ENCODE results near the gene TFF2. TPM values are rescaled to one million over a fixed set of nuclear protein-coding genes. Genes with fewer than 3 reads are reported as not detected.

Gene TFF2
- total RNA-seq, 2 experiments from 2014 or later, result not detected

DNA sequence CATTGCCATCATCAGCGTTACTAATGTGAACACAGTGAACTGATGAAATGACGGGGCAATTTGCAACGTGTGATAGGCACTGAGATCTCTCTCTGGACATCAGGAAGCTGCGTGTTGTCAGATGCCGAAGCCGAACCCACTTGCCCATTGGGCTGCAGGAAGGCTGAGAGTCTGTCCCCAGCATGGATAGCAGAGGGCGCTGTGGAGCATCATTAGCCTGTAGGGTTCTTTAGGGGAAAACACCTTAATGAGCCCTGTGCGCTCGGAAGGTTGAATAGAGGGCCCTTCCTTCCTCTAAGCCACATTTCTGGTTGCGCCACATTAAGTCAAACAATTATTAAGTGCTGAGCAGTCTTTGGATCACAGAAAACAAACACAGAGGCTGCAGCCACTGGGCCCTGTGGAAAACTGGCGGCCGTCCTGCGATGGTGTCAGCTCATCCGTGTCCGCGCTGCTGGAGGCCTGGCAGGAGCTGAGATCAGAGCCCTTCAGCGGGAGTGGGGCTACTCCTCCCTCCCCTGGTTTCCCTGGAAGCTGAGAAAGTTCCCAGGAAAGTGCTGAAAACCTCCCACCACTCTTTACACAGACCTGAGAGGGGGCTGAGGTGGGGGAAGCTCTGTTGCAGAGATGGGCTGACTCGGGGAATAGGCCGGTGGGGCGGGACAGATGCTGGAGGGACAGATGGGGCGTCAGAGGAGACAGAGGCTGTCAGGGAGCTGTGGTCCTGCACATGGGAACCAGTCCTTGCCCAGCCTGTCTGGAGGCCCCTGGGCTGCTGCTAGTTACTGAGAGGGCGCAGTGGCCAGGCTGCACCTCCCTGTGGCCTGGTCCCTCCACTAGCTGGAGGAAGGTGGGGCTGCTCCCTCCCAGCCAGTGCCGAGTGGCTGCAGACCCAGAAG is 12.7 kb downstream of the TFF2 start:
- Mint-ChIP-seq H3K27me3 (peaks cover 22% of the 10 kb centered on the region), H3K36me3 (ENCODE audit: low read depth) (no peaks in the 10 kb centered on the region), H3K4me3 (no peak overlapping the region), H3K9me3 (no peaks in the 10 kb centered on the region), H3K27ac (no peak overlapping the region), H3K4me1 (peaks cover 19% of the 10 kb centered on the region)
- ChIA-PET POLR2A (interaction anchor here (1.1 kb wide), 2 partner anchors 67 to 104 kb away, joined by 3 to 4 read pairs; no protein-coding TSS in a partner anchor), CTCF (interaction anchor here (0.5 to 2.2 kb wide), 12 partner anchors 11 to 192 kb away, joined by 3 to 9 read pairs (median 4); no protein-coding TSS in a partner anchor)
- DNase-seq, result peak; percentile 80

DNA sequence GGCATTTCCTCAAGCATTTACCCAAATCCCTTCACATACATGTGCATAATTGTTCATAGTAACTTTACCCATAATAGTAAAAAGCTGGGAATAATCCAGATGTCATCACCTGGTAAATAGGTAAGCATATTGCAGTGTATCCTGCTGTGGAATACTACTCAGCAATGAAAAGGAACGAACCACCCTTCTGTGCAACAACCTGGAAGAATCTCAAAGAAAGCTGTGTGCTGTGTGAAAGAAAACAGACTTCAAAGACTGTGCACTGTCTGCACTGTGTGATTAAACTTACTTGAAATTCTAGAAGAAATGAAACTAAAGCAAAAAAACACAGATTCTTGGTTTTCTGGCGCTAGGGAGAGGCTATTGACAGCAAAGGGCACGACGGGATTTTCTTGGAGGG is 13.5 kb downstream of the TFF2 start:
- H3K36me3 Mint-ChIP-seq (ENCODE audit: low read depth), result no peaks in the 10 kb centered on the region
- POLR2A ChIA-PET, result interaction anchor here (1.1 kb wide), 1 partner anchor 67 kb away, joined by 4 read pairs; no protein-coding TSS in a partner anchor
- CTCF ChIA-PET, result interaction anchor here (0.5 to 2.2 kb wide), 12 partner anchors 10 to 267 kb away, joined by 3 to 9 read pairs (median 4); no protein-coding TSS in a partner anchor

DNA sequence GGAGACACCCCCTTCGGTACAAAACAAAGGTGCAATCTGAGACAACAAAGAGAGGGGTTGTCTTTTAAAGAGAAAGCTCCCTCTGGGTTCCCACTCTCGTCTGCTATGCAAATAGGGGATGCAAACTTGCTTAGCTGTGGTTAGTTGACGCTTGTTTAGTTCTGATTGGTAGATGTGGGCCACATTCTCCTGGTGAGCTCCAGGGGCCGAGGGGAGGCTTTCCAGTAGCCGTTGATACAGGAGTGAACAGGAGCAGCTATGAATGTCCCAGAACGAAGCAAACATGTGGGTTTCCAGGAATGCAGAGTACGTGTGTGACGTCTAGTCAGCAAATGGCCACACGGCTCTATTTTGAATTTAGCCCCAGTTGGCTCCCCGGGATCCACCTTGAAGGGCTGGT is 14.7 kb downstream of the TFF2 start:
- no peak overlapping the region for H3K4me3 Mint-ChIP-seq
- ChIA-PET CTCF (interaction anchor here (1.2 kb wide), 1 partner anchor 75 kb away, joined by 3 read pairs; no protein-coding TSS in a partner anchor), POLR2A (no interaction called here)
- peak; percentile 1 for DNase-seq
- peaks cover 36% of the 10 kb centered on the region for H3K27me3 Mint-ChIP-seq
- H3K36me3 Mint-ChIP-seq (ENCODE audit: low read depth), result no peaks in the 10 kb centered on the region
- H3K9me3 Mint-ChIP-seq, result peaks cover 3% of the 10 kb centered on the region
- peaks cover 19% of the 10 kb centered on the region for H3K4me1 Mint-ChIP-seq
- H3K27ac Mint-ChIP-seq, result no peak overlapping the region

More for the DNA sequence above, 13.5 kb downstream of the TFF2 start:
- Mint-ChIP-seq H3K4me1 (peaks cover 19% of the 10 kb centered on the region), H3K27ac (no peak overlapping the region), H3K4me3 (no peak overlapping the region), H3K9me3 (no peaks in the 10 kb centered on the region), H3K27me3 (peaks cover 26% of the 10 kb centered on the region)
- DNase-seq, result no peak

- Mint-ChIP-seq H3K4me1 (peaks cover 3% of the 10 kb centered on the region), H3K9me3 (peaks cover 3% of the 10 kb centered on the region), H3K36me3 (ENCODE audit: low read depth) (no peaks in the 10 kb centered on the region), H3K27me3 (peaks cover 51% of the 10 kb centered on the region), H3K4me3 (no peak overlapping the region), H3K27ac (no peak overlapping the region)
- DNase-seq, result no peak
- POLR2A ChIA-PET, result no interaction called here
- CTCF ChIA-PET, result no interaction called here
These were observed 18.1 kb downstream of the TFF2 start for GRCh38 chr21:42332557-42333317.

DNA sequence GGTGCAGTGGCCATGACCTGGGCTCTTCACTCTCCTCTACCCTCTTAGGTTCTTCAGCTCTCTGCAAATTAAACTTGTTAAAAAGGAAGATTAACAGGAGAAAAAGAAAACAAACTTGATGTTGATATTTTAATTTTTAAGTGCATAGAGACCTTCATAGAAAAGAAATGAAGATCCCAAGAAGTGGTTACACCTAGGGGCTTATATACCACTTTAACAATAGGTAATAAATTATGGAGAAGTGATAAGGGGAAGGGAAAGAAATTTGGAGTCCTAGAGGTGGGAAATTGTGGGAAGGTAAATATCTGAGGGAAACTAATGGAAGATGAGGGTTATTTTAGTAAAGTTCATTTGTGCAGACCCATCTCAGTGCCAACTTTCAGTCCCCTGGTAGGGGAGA is 19.1 kb downstream of the TFF2 start:
- H3K9me3 Mint-ChIP-seq, result peaks cover 3% of the 10 kb centered on the region
- H3K4me3 Mint-ChIP-seq, result no peak overlapping the region
- no peak for DNase-seq
- H3K36me3 Mint-ChIP-seq (ENCODE audit: low read depth), result no peaks in the 10 kb centered on the region
- H3K4me1 Mint-ChIP-seq, result no peaks in the 10 kb centered on the region
- POLR2A ChIA-PET, result no interaction called here
- CTCF ChIA-PET, result no interaction called here
- no peak overlapping the region for H3K27ac Mint-ChIP-seq
- H3K27me3 Mint-ChIP-seq, result peaks cover 42% of the 10 kb centered on the region

GRCh38 chr21:42330380-42331371 is 20.1 kb downstream of the TFF2 start:
- DNase-seq, result no peak
- Mint-ChIP-seq H3K4me1 (no peaks in the 10 kb centered on the region), H3K27ac (no peak overlapping the region), H3K36me3 (ENCODE audit: low read depth) (no peaks in the 10 kb centered on the region), H3K9me3 (peaks cover 3% of the 10 kb centered on the region), H3K27me3 (peaks cover 39% of the 10 kb centered on the region), H3K4me3 (no peak overlapping the region)
- POLR2A ChIA-PET, result no interaction called here
- CTCF ChIA-PET, result interaction anchor here (1.0 kb wide), 1 partner anchor 185 kb away, joined by 3 read pairs; no protein-coding TSS in a partner anchor

- no peaks in the 10 kb centered on the region for H3K9me3 Mint-ChIP-seq
- DNase-seq, result no peak
- H3K4me3 Mint-ChIP-seq, result no peak overlapping the region
- CTCF ChIA-PET, result interaction anchor here (1.2 kb wide), 3 partner anchors 12 to 66 kb away, joined by 3 to 4 read pairs (median 3); no protein-coding TSS in a partner anchor
- no peak overlapping the region for H3K27ac Mint-ChIP-seq
- no peaks in the 10 kb centered on the region for H3K36me3 Mint-ChIP-seq (ENCODE audit: low read depth)
- peaks cover 38% of the 10 kb centered on the region for H3K27me3 Mint-ChIP-seq
- POLR2A ChIA-PET, result no interaction called here
- H3K4me1 Mint-ChIP-seq, result no peaks in the 10 kb centered on the region
These were observed 25.9 kb downstream of the TFF2 start for GRCh38 chr21:42324896-42325295.

GRCh38 chr21:42321845-42322244 is 28.9 kb downstream of the TFF2 start:
- H3K27ac Mint-ChIP-seq, result no peak overlapping the region
- H3K27me3 Mint-ChIP-seq, result peaks cover 29% of the 10 kb centered on the region
- no peak for DNase-seq
- POLR2A ChIA-PET, result no interaction called here
- no peaks in the 10 kb centered on the region for H3K36me3 Mint-ChIP-seq (ENCODE audit: low read depth)
- no peaks in the 10 kb centered on the region for H3K9me3 Mint-ChIP-seq
- H3K4me1 Mint-ChIP-seq, result peaks cover 7% of the 10 kb centered on the region
- CTCF ChIA-PET, result no interaction called here
- H3K4me3 Mint-ChIP-seq, result no peak overlapping the region

DNA sequence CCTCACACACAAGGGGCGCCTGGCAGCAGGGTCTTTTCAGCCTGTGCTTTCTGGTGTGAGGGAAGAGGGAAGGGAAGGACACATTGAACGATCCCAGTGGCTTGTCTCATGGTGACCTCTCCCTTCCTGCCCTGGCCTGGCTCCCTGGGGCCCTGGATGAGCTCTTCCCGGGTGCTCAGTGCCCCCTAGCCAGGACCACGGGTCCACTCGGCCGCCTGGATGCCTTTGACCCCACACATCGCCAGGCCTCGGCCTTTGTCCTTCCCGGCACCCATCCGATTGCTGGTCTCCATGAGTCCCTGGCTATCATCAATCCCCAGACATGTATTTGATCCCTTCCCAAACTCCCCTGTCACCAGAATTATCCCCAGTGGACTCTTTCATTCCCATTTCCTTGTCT is 29.6 kb downstream of the TFF2 start:
- no peak overlapping the region for H3K4me3 Mint-ChIP-seq
- H3K36me3 Mint-ChIP-seq (ENCODE audit: low read depth), result no peaks in the 10 kb centered on the region
- ChIA-PET POLR2A (no interaction called here), CTCF (no interaction called here)
- H3K4me1 Mint-ChIP-seq, result peaks cover 7% of the 10 kb centered on the region
- no peak overlapping the region for H3K27ac Mint-ChIP-seq
- peaks cover 26% of the 10 kb centered on the region for H3K27me3 Mint-ChIP-seq
- no peak for DNase-seq
- H3K9me3 Mint-ChIP-seq, result no peaks in the 10 kb centered on the region

GRCh38 chr21:42320791-42321190 is 30.0 kb downstream of the TFF2 start:
- DNase-seq, result no peak
- CTCF ChIA-PET, result no interaction called here
- Mint-ChIP-seq H3K4me3 (no peak overlapping the region), H3K36me3 (ENCODE audit: low read depth) (no peaks in the 10 kb centered on the region), H3K4me1 (peaks cover 7% of the 10 kb centered on the region), H3K27me3 (peaks cover 26% of the 10 kb centered on the region), H3K9me3 (no peaks in the 10 kb centered on the region), H3K27ac (no peak overlapping the region)
- POLR2A ChIA-PET, result no interaction called here

DNA sequence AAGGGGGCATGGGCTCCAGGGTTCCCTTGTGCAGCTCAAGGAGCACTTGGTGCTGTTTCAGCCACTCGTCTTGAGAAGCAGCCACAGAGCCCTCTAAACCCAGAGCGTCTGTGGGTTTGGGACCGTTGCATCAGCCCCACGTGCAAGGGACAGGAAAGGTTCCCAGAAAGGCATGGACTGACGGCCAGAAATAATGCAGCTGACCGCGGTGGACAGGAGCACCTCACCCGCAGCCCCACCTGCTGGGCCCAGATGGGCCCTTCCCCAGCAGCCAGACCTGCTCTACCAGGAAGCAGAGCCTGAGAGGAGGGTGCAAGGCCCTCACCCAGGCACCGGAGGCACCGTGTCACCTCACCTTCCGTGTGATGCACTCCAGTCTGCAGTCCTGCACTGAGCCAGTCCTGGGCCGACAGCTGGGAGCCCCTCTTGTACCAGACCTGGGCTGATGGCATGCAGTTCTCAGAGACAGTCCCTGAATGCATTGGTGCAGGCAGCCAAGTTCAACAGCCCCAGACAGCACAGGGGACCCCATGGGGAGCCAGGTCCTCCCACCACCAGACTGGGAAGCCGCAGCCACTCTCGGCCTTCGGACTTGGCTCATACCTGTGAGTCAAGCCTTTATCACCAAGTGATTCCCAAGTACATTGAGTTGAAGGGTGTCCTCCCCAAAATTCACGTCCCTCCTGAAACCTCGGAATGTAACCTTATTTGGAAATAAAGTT is 30.8 kb downstream of the TFF2 start:
- H3K36me3 Mint-ChIP-seq (ENCODE audit: low read depth), result no peaks in the 10 kb centered on the region
- peaks cover 7% of the 10 kb centered on the region for H3K4me1 Mint-ChIP-seq
- CTCF ChIA-PET, result interaction anchor here (0.8 kb wide), 1 partner anchor 11 kb away, joined by 3 read pairs; no protein-coding TSS in a partner anchor
- peaks cover 18% of the 10 kb centered on the region for H3K27me3 Mint-ChIP-seq
- no peaks in the 10 kb centered on the region for H3K9me3 Mint-ChIP-seq
- POLR2A ChIA-PET, result no interaction called here
- no peak overlapping the region for H3K4me3 Mint-ChIP-seq
- no peak for DNase-seq
- no peak overlapping the region for H3K27ac Mint-ChIP-seq

- POLR2A ChIA-PET, result no interaction called here
- H3K9me3 Mint-ChIP-seq, result no peaks in the 10 kb centered on the region
- DNase-seq, result no peak
- H3K36me3 Mint-ChIP-seq (ENCODE audit: low read depth), result no peaks in the 10 kb centered on the region
- H3K4me1 Mint-ChIP-seq, result peaks cover 7% of the 10 kb centered on the region
- H3K4me3 Mint-ChIP-seq, result no peak overlapping the region
- peaks cover 13% of the 10 kb centered on the region for H3K27me3 Mint-ChIP-seq
- CTCF ChIA-PET, result interaction anchor here (0.8 to 1.0 kb wide), 2 partner anchors 9 to 10 kb away, joined by 3 to 6 read pairs; no protein-coding TSS in a partner anchor
- H3K27ac Mint-ChIP-seq, result no peak overlapping the region
These were observed 31.4 kb downstream of the TFF2 start for GRCh38 chr21:42319376-42319775.

Data from activated CD4-positive, alpha-beta memory T cell treated with anti-CD3 and anti-CD28 coated beads, Interleukin-2, amount 10 ng/mL, durations not matched to agents 7 days and 5 days (primary cell).